GM12872 (cell line): ENCODE data around the gene MYO9B.

ENCODE experiments used
- CTCF ChIP-seq: IDR thresholded peaks from 3 replicates; pipeline ENCODE4 v1.5.1; 2011; ENCODE audit warnings: low read depth, mild to moderate bottlenecking, low read length, moderate library complexity; ENCODE audit not compliant: insufficient read depth

Gene MYO9B, protein sequence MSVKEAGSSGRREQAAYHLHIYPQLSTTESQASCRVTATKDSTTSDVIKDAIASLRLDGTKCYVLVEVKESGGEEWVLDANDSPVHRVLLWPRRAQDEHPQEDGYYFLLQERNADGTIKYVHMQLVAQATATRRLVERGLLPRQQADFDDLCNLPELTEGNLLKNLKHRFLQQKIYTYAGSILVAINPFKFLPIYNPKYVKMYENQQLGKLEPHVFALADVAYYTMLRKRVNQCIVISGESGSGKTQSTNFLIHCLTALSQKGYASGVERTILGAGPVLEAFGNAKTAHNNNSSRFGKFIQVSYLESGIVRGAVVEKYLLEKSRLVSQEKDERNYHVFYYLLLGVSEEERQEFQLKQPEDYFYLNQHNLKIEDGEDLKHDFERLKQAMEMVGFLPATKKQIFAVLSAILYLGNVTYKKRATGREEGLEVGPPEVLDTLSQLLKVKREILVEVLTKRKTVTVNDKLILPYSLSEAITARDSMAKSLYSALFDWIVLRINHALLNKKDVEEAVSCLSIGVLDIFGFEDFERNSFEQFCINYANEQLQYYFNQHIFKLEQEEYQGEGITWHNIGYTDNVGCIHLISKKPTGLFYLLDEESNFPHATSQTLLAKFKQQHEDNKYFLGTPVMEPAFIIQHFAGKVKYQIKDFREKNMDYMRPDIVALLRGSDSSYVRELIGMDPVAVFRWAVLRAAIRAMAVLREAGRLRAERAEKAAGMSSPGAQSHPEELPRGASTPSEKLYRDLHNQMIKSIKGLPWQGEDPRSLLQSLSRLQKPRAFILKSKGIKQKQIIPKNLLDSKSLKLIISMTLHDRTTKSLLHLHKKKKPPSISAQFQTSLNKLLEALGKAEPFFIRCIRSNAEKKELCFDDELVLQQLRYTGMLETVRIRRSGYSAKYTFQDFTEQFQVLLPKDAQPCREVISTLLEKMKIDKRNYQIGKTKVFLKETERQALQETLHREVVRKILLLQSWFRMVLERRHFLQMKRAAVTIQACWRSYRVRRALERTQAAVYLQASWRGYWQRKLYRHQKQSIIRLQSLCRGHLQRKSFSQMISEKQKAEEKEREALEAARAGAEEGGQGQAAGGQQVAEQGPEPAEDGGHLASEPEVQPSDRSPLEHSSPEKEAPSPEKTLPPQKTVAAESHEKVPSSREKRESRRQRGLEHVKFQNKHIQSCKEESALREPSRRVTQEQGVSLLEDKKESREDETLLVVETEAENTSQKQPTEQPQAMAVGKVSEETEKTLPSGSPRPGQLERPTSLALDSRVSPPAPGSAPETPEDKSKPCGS (N-terminal part only)

GRCh38 chr19:17075035-17075863 lies at the start of gene MYO9B, which contains the start of gene HAUS8:
TSS of gene MYO9B (plus strand) at chr19:17075777. CDS start at chr19:17101718, 25,941 bp downstream.
TSS of gene HAUS8 (minus strand) at chr19:17075452. CDS start at chr19:17075422, 30 bp downstream.
- no peak for TF ChIP-seq CTCF

DNA sequence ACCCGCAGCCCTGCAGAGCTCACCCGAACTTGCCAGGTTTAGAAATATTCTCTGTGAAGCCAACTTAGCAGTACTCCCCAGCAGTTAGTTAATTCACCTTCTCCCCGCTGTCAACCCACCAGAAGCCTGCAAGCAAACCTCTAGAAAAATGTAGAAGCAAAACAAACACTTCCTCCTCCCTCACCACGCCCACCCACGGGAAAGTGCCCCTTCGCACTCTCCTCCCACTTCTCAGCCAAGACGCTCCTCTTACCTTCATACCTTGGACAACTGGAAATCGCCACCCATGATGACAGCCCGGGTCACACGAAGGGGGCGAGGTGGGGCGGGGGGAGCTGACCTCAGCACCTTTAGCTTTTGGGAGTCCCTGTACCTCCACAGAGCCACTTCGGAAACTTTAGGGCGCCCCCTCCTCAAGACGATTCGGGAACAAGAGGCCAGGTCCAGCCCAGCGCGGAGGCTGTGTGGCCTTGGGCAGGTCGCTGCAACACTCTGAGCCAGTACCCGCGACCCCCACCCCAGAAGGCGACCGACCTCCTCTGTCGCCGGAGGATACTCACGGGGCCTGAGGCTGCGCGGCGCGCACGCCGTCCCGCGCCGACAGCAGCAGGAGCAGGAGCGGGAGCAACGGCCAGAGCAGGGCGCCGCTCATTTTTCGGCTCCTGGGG lies 49.5 kb upstream of the MYO9B start:
- TF ChIP-seq CTCF = no peak

GRCh38 chr19:17026706-17027534 lies 48.7 kb upstream of the MYO9B start, which contains the start of gene CPAMD8:
TSS of gene CPAMD8 (minus strand) at chr19:17026810. CDS start at chr19:17026642, 168 bp downstream.
- TF ChIP-seq CTCF = no peak

GRCh38 chr19:17027535-17027975 lies 48.0 kb upstream of the MYO9B start:
- no peak for TF ChIP-seq CTCF

DNA sequence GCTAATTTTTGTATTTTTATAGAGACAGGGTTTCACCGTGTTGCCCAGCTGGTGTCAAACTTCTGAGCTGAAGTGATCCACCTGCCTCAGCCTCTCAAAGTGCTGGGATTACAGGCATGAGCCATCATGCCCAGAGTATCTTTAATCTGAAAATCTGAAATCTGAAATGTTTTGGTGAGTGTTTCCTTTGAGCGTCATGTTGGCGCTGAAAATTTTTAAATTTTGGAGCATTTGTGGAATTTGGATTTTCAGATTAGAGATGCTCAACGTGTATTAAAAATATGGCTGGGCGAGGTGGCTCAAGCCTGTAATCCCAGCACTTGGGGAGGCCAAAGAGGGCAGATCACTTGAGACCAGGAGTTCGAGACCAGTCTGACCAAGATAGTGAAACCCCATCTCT lies 43.8 kb upstream of the MYO9B start:
- no peak for TF ChIP-seq CTCF

- TF ChIP-seq CTCF = no peak
These were observed 39.6 kb upstream of the MYO9B start for GRCh38 chr19:17035842-17036424.
